ENCODE data around the gene TPSAB1. TPM values are rescaled to one million over a fixed set of nuclear protein-coding genes. Genes with fewer than 3 reads are reported as not detected.
"Not testable (repeated sequence)": the region's sequence is repeated elsewhere in the genome, so short reads cannot be mapped to it uniquely, and the experiment has no call there.

Gene TPSAB1
- total and polyA plus RNA-seq, 2 donors (not counting 3 experiments of a cell fraction or from before 2014, with no cell fraction given) = not detected

- Histone ChIP-seq H3K4me3 (replicated peaks in 1 of 3; ENCODE audit: insufficient read depth in 1 of 3, low read depth in 1 of 3, low read length in 3 of 3) (no peak overlapping the region), H3K4me2 (ENCODE audit: insufficient read depth, low read length) (no peak overlapping the region), H3K27me3 (ENCODE audit: control insufficient read depth in 2 of 2, insufficient read depth in 2 of 2, low read length in 2 of 2) (no peaks in the 10 kb centered on the region), H3K9ac (replicated peaks; ENCODE audit: extremely low read depth, insufficient read depth, low read length) (no peak overlapping the region), H3K9me3 (replicated peaks; ENCODE audit: control insufficient read depth, insufficient read depth, low read length) (no peaks in the 10 kb centered on the region), H4K20me1 (replicated peaks; ENCODE audit: control insufficient read depth, extremely low read depth, insufficient read depth, low read length) (no peaks in the 10 kb centered on the region), H3K79me2 (ENCODE audit: control insufficient read depth, insufficient read depth, low read length) (no peaks in the 10 kb centered on the region), H3K27ac (ENCODE audit: insufficient read depth, low read depth, low read length) (no peak overlapping the region), H2AFZ (ENCODE audit: low read depth, low read length) (no peak overlapping the region), H3K4me1 (ENCODE audit: control insufficient read depth, extremely low read depth, insufficient read depth, low read length) (no peaks in the 10 kb centered on the region), H3K9me1 (replicated peaks; ENCODE audit: control insufficient read depth, extremely low read depth, insufficient read depth, low read length) (no peaks in the 10 kb centered on the region), H3K36me3 (ENCODE audit: control insufficient read depth in 2 of 2, extremely low read depth in 1 of 2, insufficient read depth in 2 of 2, low read length in 2 of 2) (no peaks in the 10 kb centered on the region)
- POLR2A ChIA-PET = no interaction called here
- DNase-seq (ENCODE audit: low read depth, low spot score) (no peak), FAIRE-seq (no peak)
- intact Hi-C loops (cut with micrococcal nuclease) (no loop called here), dilution Hi-C loops (cut with MboI; ENCODE audit: extremely low pct_ligation_motif_present, low sequenced_read_pairs) (no loop called here)
- no TSS peak for BruUV-seq (replicated peaks)
- TF ChIP-seq MAX (IDR thresholded peaks at IDR 0.05; ENCODE audit: insufficient read depth, insufficient read length) = no peak
- TF ChIP-seq POLR2A (IDR thresholded peaks at IDR 0.05; ENCODE audit: low read depth, low read length) = no peak
- TF ChIP-seq CTCF (IDR thresholded peaks at IDR 0.05; ENCODE audit: extremely low read depth in 1 of 2, insufficient read depth in 1 of 2, low read depth in 1 of 2, low read length in 2 of 2) = no peak
- TF ChIP-seq GATA2 (IDR thresholded peaks at IDR 0.05; ENCODE audit: insufficient read depth, insufficient read length, low read depth, low read length) = no peak
- no peak for TF ChIP-seq FOS (IDR thresholded peaks at IDR 0.05; ENCODE audit: borderline replicate concordance, insufficient read depth, low read length)
- no peak for TF ChIP-seq MYC (IDR thresholded peaks at IDR 0.05; ENCODE audit: low read depth, low read length)
- TF ChIP-seq POLR2AphosphoS5 (IDR thresholded peaks at IDR 0.05; ENCODE audit: insufficient read depth, low read depth, low read length) = no peak
- TF ChIP-seq JUN (IDR thresholded peaks at IDR 0.05; ENCODE audit: borderline replicate concordance, insufficient read depth, insufficient read length, low read depth) = no peak
- TF ChIP-seq EZH2 (IDR thresholded peaks at IDR 0.05; ENCODE audit: borderline replicate concordance, low read depth, low read length, severe bottlenecking) = no peak
- CTCF ChIA-PET = no interaction called here
These were observed 42.3 kb upstream of the TPSAB1 start for GRCh38 chr16:1198194-1198593.

- BruUV-seq (replicated peaks); H3K4me1 ChIP-seq (ENCODE audit: control insufficient read depth, extremely low read depth, insufficient read depth, low read length); H3K9ac ChIP-seq (replicated peaks; ENCODE audit: extremely low read depth, insufficient read depth, low read length); H3K9me1 ChIP-seq (replicated peaks; ENCODE audit: control insufficient read depth, extremely low read depth, insufficient read depth, low read length); H3K27ac ChIP-seq (ENCODE audit: insufficient read depth, low read depth, low read length); H4K20me1 ChIP-seq (replicated peaks; ENCODE audit: control insufficient read depth, extremely low read depth, insufficient read depth, low read length); DNase-seq (ENCODE audit: low read depth, low spot score); POLR2A ChIA-PET; H3K4me3 ChIP-seq (replicated peaks in 1 of 3; ENCODE audit: insufficient read depth in 1 of 3, low read depth in 1 of 3, low read length in 3 of 3); dilution Hi-C loops (cut with MboI; ENCODE audit: extremely low pct_ligation_motif_present, low sequenced_read_pairs); H3K36me3 ChIP-seq (ENCODE audit: control insufficient read depth in 2 of 2, extremely low read depth in 1 of 2, insufficient read depth in 2 of 2, low read length in 2 of 2); H2AFZ ChIP-seq (ENCODE audit: low read depth, low read length); CTCF ChIA-PET; H3K27me3 ChIP-seq (ENCODE audit: control insufficient read depth in 2 of 2, insufficient read depth in 2 of 2, low read length in 2 of 2); H3K79me2 ChIP-seq (ENCODE audit: control insufficient read depth, insufficient read depth, low read length); H3K9me3 ChIP-seq (replicated peaks; ENCODE audit: control insufficient read depth, insufficient read depth, low read length); H3K4me2 ChIP-seq (ENCODE audit: insufficient read depth, low read length); intact Hi-C loops (cut with micrococcal nuclease); FAIRE-seq: not testable (repeated sequence)
These were observed 41.7 kb upstream of the TPSAB1 start for GRCh38 chr16:1198671-1199346.
